Skeletal muscle tissue (tissue), 4 donors: Measurements from ENCODE around the gene UNC13B. TPM values are rescaled to one million over a fixed set of nuclear protein-coding genes. Genes with fewer than 3 reads are reported as not detected.
"Not testable (repeated sequence)": the region's sequence is repeated elsewhere in the genome, so short reads cannot be mapped to it uniquely, and the experiment has no call there.

Experiments used
- H3K27ac ChIP-seq: one replicate; pipeline ENCODE4 v1.7.0; 2013; ENCODE audit warnings: mild to moderate bottlenecking, low read depth, low read length, inconsistent platforms
- H3K27me3 ChIP-seq, 3 donors: one replicate each; pipeline ENCODE4 v1.7.0; 2013; ENCODE audit warnings: low read length in 3 of 3; ENCODE audit not compliant: control insufficient read depth in 3 of 3, insufficient read depth in 3 of 3
- H3K36me3 ChIP-seq, 3 donors: one replicate each; pipeline ENCODE4 v1.7.0; 2013; ENCODE audit warnings: low read length in 3 of 3; ENCODE audit not compliant: control insufficient read depth in 3 of 3, insufficient read depth in 3 of 3
- H3K4me1 ChIP-seq, 3 donors: one replicate each; pipeline ENCODE4 v1.7.0; 2013; ENCODE audit warnings: low read length in 3 of 3, mild to moderate bottlenecking in 3 of 3; ENCODE audit not compliant: control insufficient read depth in 3 of 3, insufficient read depth in 3 of 3
- H3K4me3 ChIP-seq, 3 donors: one replicate each; pipeline ENCODE4 v1.7.0; 2013; ENCODE audit warnings: low read length in 3 of 3
- H3K9ac ChIP-seq, 3 donors: one replicate each; pipeline ENCODE4 v1.7.0; 2013; ENCODE audit warnings: low read length in 3 of 3, mild to moderate bottlenecking in 3 of 3, moderate library complexity in 2 of 3, low read depth in 1 of 3
- H3K9me3 ChIP-seq, 3 donors: one replicate each; pipeline ENCODE4 v1.7.0; 2013; ENCODE audit warnings: low read length in 3 of 3; ENCODE audit not compliant: control insufficient read depth in 3 of 3
- total RNA-seq: library from RNA; depleted of rRNA; stranded (reverse); fragments of >200 nt; gene quantifications from one replicate; pipeline ENCODE4 v1.2.3, GENCODE V29; 2014
- donor health status: Osteomylitis.

The UNC13B gene
- total RNA-seq, 1 donor from 2014 or later = 16.2 TPM

DNA sequence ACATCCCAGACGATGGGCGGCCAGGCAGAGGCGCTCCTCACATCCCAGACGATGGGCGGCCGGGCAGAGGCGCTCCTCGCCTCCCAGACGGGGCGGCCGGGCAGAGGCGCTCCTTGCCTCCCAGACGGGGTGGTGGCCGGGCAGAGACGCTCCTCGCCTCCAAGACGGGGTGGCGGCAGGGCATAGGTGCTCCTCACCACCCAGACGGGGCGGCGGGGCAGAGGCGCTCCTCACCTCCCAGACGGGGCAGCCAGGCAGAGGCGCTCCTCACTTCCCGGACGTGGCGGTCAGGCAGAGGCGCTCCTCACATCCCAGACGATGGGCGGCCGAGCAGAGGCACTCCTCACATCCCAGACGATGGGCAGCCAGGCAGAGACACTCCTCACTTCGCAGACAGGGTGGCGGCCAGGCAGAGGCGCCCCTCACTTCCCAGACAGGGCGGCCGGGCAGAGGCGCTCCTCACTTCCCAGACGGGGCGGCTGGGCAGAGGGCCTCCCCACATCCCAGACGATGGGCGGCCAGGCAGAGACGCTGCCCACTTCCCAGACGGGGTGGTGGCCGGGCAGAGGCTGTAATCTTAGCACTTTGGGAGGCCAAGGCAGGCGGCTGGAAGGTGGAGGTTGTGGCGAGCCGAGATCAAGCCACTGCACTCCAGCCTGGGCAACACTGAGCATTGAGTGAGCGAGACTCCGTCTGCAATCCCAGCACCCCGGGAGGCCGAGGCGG lies 22.1 kb downstream of the UNC13B start:
- H3K27ac ChIP-seq, H3K36me3 ChIP-seq, H3K9me3 ChIP-seq, H3K4me3 ChIP-seq, H3K9ac ChIP-seq, H3K4me1 ChIP-seq, H3K27me3 ChIP-seq: not testable (repeated sequence)

GRCh38 chr9:35186524-35186923 lies 24.7 kb downstream of the UNC13B start:
- Histone ChIP-seq H3K36me3 (no peaks in the 10 kb centered on the region), H3K4me3 (no peak overlapping the region), H3K27me3 (no peaks in the 10 kb centered on the region), H3K4me1 (no peaks in the 10 kb centered on the region), H3K9ac (no peak overlapping the region), H3K9me3 (no peaks in the 10 kb centered on the region), H3K27ac (no peak overlapping the region)

- H3K4me3 ChIP-seq = no peak overlapping the region
- H3K9ac ChIP-seq = no peak overlapping the region
- no peaks in the 10 kb centered on the region for H3K36me3 ChIP-seq
- peaks cover 0 to 3% (median 0%) of the 10 kb centered on the region in 3 donors for H3K9me3 ChIP-seq
- no peaks in the 10 kb centered on the region for H3K27me3 ChIP-seq
- H3K27ac ChIP-seq = no peak overlapping the region
- no peaks in the 10 kb centered on the region for H3K4me1 ChIP-seq
Observed at GRCh38 chr9:35190203-35190602, 28.4 kb downstream of the UNC13B start.

- H3K9ac ChIP-seq = no peak overlapping the region
- peaks cover 0 to 3% (median 0%) of the 10 kb centered on the region in 3 donors for H3K9me3 ChIP-seq
- no peaks in the 10 kb centered on the region for H3K36me3 ChIP-seq
- no peak overlapping the region for H3K4me3 ChIP-seq
- no peak overlapping the region for H3K27ac ChIP-seq
- no peaks in the 10 kb centered on the region for H3K4me1 ChIP-seq
- H3K27me3 ChIP-seq = no peaks in the 10 kb centered on the region
Observed at GRCh38 chr9:35191105-35191504, 29.3 kb downstream of the UNC13B start.

DNA sequence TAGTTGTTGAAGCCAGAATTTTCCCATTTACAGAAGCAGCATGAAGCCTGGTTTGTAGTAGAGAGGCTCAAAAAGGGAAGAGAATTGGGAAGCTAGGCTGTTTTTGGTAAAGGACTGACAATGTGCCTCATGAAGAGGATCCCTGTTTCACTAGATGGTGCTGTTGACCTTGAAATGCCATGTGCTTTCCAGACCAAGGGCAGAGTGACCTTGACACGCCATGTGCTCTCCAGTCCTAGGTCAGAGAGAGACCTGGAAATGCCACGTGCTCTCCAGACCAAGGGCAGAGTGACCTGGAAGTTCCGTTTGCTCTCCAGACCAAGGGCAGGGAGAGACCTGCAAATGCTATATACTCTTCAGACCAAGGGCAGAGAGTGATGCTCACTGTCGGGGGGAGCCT lies 32.0 kb downstream of the UNC13B start:
- Histone ChIP-seq H3K27me3 (no peaks in the 10 kb centered on the region), H3K27ac (no peak overlapping the region), H3K4me3 (no peak overlapping the region), H3K9me3 (peaks cover 0 to 3% (median 0%) of the 10 kb centered on the region in 3 donors), H3K4me1 (no peaks in the 10 kb centered on the region), H3K9ac (no peak overlapping the region), H3K36me3 (no peaks in the 10 kb centered on the region)

GRCh38 chr9:35195683-35196082 lies 33.9 kb downstream of the UNC13B start:
- no peaks in the 10 kb centered on the region for H3K27me3 ChIP-seq

GRCh38 chr9:35198191-35198590 lies 36.4 kb downstream of the UNC13B start:
- H3K9me3 ChIP-seq = no peaks in the 10 kb centered on the region
- no peaks in the 10 kb centered on the region for H3K4me1 ChIP-seq

More at GRCh38 chr9:35195683-35196082, 33.9 kb downstream of the UNC13B start:
- peaks cover 0 to 3% (median 0%) of the 10 kb centered on the region in 3 donors for H3K9me3 ChIP-seq
- H3K36me3 ChIP-seq = no peaks in the 10 kb centered on the region
- no peaks in the 10 kb centered on the region for H3K4me1 ChIP-seq
- no peak overlapping the region for H3K4me3 ChIP-seq
- H3K9ac ChIP-seq = peak overlapping the region in 1 of 3 donors; percentile 13
- peak overlapping the region; percentile 29 for H3K27ac ChIP-seq

DNA sequence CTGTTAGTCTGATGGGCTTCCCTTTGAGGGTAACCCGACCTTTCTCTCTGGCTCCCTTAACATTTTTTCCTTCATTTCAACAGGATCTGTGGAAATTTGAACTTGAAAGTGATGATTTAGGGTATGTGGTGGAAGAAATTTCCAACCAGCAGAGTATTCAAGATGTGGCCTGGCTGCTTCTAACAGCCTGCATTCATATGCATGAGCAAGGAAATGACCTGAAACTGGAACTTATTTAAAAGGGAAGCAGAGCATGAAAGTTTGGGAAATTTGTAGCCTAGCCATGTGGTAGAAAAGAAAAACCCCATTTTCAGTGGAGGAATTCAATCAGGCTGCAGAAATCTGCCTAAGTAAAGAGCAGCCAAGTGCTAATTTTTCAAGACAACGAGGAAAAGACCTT lies 41.7 kb downstream of the UNC13B start:
- H3K4me3 ChIP-seq = no peak overlapping the region
- H3K9ac ChIP-seq = no peak overlapping the region
- no peak overlapping the region for H3K27ac ChIP-seq
- H3K36me3 ChIP-seq = peaks cover 0 to 3% (median 0%) of the 10 kb centered on the region in 3 donors
- no peaks in the 10 kb centered on the region for H3K4me1 ChIP-seq
- H3K27me3 ChIP-seq = no peaks in the 10 kb centered on the region
- peaks cover 7 to 11% (median 8%) of the 10 kb centered on the region in 3 donors for H3K9me3 ChIP-seq

More at GRCh38 chr9:35198191-35198590, 36.4 kb downstream of the UNC13B start:
- no peaks in the 10 kb centered on the region for H3K36me3 ChIP-seq
- no peak overlapping the region for H3K27ac ChIP-seq
- H3K4me3 ChIP-seq = no peak overlapping the region
- H3K27me3 ChIP-seq = no peaks in the 10 kb centered on the region
- no peak overlapping the region for H3K9ac ChIP-seq

DNA sequence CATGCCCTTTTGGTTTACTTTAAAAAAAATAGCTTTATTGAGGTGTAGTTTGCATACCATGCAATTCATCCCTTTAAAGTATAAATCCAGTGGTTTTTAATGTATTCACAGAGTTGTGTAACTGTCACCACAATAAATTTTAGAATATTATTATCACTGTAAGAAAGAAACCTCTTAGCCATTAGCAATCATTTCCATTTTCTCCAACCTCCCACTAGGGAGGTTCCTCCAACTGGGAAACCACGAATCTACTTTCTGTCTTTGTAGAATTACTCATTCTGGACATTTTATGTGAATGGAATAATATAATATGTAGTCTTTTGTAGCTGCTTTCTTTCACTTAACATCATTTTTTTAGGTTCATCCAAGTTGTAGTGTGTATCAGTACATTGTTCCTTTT lies 43.5 kb downstream of the UNC13B start:
- Histone ChIP-seq H3K4me3 (no peak overlapping the region), H3K9me3 (peaks cover 7 to 11% (median 8%) of the 10 kb centered on the region in 3 donors), H3K36me3 (peaks cover 0 to 3% (median 0%) of the 10 kb centered on the region in 3 donors), H3K27me3 (no peaks in the 10 kb centered on the region), H3K27ac (no peak overlapping the region), H3K4me1 (no peaks in the 10 kb centered on the region), H3K9ac (no peak overlapping the region)

DNA sequence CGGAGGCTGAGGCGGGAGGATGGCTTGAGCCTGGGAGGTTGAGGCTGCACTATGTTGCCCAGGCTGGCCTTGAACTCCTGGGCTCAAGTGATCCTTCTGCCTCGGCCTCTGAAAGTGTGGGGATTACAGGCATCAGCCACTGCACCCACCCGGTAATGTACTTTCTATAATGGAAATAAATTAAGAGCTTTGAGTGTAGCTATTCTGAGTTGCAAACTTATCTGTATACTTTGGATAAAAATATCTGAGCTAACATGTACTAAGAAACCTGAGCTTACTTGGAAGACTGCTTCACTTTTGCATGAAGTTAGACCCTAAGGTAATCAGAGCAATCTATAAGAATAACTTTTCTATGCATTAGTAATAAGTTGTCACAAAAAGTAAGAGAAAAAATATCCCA lies 50.0 kb downstream of the UNC13B start:
- no peak overlapping the region for H3K27ac ChIP-seq
- no peaks in the 10 kb centered on the region for H3K36me3 ChIP-seq
- H3K9ac ChIP-seq = no peak overlapping the region
- peaks cover 0 to 6% (median 0%) of the 10 kb centered on the region in 3 donors for H3K4me1 ChIP-seq
- no peaks in the 10 kb centered on the region for H3K27me3 ChIP-seq
- H3K4me3 ChIP-seq = no peak overlapping the region
- H3K9me3 ChIP-seq = no peaks in the 10 kb centered on the region
